IPS-18c (cell line): Measurements from ENCODE around the gene STXBP5.

Experiments used
- H3K4me3 ChIP-seq: 2 replicates; pipeline ENCODE4 v1.7.0; 2013; ENCODE audit warnings: low read depth, mild to moderate bottlenecking, low read length, moderate library complexity; ENCODE audit not compliant: insufficient read depth
- H3K9me3 ChIP-seq: one replicate; pipeline ENCODE4 v1.6.1; 2013; ENCODE audit warnings: mild to moderate bottlenecking, low read length, moderate library complexity; ENCODE audit not compliant: control insufficient read depth, insufficient read depth

The STXBP5 gene

DNA sequence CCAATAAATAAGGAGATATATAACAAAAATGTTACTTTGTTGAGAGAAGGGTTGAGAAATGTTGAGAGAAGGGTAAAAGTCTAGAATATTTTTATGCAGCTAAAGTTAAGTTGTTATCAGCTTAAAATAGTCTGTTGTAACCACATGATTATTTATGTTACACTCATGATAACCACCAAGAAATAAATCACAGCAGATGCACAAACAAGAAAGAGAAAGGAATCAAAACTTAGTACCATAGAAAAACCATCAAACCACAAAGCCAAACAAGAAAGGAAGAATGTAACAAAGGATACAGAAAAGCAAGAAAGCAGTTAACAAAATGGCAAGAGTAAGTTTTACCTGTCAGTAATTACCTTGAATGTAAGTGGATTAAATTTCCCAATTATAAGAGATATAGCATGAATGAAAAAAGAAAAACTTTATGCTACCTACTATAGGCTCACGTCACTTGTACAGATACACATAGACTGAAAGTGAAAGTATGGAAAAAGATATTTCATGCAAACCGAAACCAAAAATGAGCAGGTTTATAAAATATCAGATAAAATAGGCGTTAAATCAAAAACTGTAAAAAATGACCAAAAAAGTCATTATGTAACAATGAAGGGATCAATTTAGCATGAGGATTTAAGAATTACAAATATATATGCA lies 93.6 kb downstream of the STXBP5 start:
- H3K4me3 ChIP-seq = no peak overlapping the region
- no peaks in the 10 kb centered on the region for H3K9me3 ChIP-seq

DNA sequence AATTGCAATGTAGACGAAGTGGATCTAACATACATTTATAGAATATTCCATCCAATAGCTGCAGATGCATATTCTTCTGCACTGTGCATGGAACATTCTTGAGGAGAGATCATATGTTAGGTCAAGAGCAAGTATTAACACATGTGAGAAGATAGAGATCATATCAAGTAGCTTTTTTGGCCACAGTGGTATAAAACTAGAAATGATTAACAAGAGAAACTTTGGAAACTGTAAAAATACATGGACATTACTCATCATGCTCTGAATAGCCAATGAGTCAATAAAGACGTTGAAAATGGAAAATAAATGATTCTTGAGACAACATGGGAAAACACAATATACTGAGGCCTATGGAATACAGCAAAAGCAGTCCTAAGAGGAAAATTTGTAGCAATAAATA lies 94.2 kb downstream of the STXBP5 start:
- H3K9me3 ChIP-seq = peaks cover 2% of the 10 kb centered on the region
- no peak overlapping the region for H3K4me3 ChIP-seq

DNA sequence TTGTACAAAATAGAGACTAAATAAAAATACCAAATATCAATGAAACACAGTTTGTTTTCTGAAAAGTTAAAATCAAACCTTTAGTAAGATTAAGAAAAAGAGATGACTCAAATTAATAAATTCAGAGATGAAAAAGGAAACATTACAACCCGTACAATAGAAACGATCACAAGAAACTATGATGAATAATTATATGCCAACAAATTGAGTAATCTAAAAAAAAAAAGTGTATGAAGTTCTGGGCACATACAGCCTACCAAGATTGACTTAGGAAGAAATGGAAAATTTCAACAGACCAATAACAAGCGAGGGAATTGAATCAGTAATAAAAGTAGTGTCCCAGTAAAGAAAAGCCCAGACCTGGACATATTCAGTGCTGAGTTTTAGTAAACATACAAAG lies 94.8 kb downstream of the STXBP5 start:
- Histone ChIP-seq H3K4me3 (no peak overlapping the region), H3K9me3 (peaks cover 7% of the 10 kb centered on the region)

DNA sequence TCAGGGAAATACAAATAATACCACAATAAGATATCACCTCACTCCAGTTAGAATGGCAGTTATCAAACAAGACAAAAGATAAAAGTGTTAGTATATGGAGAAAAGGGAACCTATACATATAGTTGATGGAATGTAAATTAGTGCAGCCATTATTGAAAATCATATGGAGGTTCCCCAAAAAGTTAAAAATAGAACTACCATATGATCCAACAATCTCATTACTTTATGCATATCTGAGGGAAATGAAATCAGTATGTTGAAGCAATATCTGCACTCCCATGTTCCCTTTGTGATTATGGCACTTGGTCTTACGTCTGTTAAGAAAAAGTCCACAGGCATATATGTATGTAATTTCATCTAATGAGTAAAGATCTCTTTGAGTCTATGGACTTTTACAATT lies 96.9 kb downstream of the STXBP5 start:
- H3K9me3 ChIP-seq = peaks cover 12% of the 10 kb centered on the region

DNA sequence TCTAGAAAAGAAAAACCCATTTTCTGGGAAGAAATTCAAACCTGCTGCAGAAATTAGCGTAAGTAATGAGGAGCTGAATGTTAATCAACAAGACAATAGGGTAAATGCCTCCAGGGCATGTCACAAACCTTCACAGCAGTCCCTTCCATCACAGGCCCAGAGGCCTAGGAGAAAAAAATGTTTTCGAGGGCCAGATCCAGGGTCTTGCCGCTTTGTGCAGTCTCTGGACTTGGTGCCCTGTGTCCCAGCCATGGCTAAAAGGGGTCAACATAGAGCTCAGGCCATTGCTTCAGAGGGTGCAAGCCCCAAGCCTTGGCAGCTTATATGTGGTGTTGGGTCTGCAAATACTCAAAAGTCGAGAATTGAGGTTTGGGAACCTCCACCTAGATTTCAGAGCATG lies 99.8 kb downstream of the STXBP5 start:
- no peak overlapping the region; the same call in 1 of the 2 replicates for H3K4me3 ChIP-seq
- H3K9me3 ChIP-seq = peaks cover 12% of the 10 kb centered on the region

More for the DNA sequence above, 96.9 kb downstream of the STXBP5 start:
- no peak overlapping the region for H3K4me3 ChIP-seq

DNA sequence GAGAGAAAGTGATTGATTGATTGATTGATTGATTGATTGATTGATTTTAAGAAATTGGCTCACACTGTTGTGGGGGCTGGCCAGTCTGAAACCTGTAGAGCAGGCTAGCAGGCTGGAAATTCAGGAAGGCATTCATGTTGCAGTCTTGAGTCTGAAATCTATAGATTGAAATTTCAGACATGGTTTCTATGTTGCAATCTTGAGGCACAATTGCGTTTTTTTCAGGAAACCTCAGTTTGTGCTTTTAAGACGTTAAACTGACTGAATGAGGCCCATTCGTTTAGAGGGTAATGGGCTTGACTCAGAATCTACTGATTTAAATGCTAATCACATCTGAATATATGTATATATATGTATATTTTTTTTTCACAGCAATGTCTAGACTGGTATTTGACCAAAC lies 106.3 kb downstream of the STXBP5 start:
- H3K9me3 ChIP-seq = no peaks in the 10 kb centered on the region
- H3K4me3 ChIP-seq = no peak overlapping the region

DNA sequence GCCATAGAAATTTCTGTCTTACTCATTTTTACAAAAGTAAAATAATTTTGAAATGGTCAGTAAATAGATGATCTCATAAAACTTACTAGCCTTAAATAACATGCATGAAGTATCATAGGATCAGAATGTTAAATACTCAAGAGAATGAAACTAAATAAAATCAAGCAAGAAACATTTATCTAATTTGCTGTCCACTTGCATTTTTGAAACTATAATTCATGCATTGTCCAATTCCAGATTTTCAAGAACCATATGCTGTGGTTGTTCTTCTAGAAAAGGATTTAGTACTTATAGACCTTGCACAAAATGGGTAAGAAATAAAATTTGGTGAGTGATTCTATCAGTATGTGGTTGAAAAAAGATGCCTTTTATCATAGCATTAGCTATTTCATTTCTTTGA lies 107.0 kb downstream of the STXBP5 start:
- Histone ChIP-seq H3K9me3 (no peaks in the 10 kb centered on the region), H3K4me3 (no peak overlapping the region)

DNA sequence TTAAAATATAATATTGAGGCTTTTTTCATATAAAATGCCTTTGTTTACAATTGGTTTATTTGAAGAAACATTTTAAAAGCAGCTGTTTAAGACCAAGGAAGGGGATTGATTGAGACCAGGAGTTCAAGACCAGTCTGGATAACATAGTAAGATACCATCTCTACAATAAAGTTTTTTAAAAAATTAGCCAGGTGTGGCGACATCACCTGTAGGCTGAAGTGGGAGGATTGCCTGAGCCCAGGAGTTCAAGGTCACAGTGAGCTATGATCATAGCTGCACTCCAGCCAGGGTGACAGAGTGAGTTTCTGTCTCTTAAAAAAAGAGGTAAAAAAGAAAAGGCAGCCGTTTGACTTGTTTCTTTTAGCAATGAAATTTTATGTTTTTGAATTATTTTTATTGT lies 117.0 kb downstream of the STXBP5 start:
- Histone ChIP-seq H3K4me3 (no peak overlapping the region), H3K9me3 (no peaks in the 10 kb centered on the region)

DNA sequence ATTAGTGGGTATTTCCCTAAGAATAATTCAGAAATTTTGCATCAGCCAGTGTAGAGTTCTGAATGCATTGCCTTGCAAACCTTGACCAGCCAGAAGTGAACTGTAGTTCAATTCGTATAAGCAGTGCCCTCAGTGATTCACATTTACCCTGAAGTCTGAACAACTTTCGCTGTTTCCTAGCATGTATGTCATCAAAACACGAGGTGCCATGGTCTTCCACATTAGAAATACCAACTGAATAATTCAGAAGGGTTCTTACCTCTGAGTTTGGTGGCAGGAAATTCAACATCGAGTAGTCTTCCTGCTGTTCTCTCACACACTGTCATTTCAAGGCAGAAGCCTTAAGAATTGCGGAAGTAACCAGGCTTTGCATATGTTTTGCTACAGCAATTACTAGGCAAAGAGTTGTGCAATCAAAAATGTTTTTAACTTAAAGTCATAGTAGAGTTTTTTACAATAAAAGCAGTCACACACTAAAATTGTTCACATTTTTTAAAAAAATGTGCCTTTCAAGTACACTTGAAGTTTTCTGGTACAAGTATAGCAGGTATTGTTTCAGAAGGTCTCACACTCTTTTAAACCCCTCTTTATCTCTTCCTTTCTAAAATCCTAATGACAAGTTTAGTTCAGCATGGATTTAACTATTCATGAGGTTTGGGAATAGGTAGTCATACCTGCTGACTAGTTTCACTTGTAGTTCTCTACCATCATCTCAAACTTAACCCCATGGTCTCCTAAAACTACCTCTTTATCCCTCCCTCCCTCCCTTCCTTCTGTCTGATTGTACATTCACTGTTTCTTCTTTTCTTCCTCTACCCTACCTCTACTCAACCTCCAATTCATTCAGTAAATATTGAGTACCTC lies 118.3 kb downstream of the STXBP5 start:
- no peak overlapping the region for H3K4me3 ChIP-seq
- H3K9me3 ChIP-seq = no peaks in the 10 kb centered on the region

DNA sequence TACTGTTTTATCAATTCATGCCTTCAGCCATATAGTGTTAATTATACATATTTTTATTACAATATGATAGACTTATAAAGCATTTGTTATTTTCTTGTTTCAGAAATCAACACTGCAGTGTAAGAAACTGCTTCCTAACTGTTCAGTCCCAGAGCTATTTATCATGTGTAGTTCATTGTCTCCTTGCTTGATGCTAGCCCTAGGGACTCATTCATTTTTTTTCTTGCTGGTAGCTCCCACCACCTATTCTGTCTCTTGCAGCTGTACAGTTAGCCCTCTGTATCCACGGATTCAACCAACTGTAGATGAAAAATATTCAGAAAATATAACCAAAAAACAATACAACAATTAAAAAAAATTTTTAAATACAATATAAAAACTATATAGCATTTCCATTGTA lies 121.3 kb downstream of the STXBP5 start:
- no peak overlapping the region for H3K4me3 ChIP-seq
- no peaks in the 10 kb centered on the region for H3K9me3 ChIP-seq

DNA sequence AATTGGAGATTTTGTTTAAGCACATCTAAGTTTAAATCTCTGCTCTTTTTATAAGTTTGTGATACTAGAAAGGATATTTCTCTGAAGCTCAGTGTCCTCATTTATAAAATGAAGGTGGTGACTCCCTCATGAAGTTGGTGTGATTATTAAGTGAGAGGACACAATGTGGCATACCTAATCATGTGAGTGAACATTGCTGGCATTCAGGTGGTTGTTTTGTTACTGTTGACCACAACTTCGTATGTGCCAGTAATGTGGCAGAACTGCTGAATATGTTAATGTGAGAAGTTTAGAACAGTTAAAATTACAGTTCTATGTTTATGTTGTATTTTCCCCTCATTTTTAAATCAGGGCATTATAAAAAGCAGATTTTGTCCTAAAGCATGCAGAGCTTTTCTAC lies 127.2 kb downstream of the STXBP5 start:
- Histone ChIP-seq H3K9me3 (no peaks in the 10 kb centered on the region), H3K4me3 (no peak overlapping the region)

DNA sequence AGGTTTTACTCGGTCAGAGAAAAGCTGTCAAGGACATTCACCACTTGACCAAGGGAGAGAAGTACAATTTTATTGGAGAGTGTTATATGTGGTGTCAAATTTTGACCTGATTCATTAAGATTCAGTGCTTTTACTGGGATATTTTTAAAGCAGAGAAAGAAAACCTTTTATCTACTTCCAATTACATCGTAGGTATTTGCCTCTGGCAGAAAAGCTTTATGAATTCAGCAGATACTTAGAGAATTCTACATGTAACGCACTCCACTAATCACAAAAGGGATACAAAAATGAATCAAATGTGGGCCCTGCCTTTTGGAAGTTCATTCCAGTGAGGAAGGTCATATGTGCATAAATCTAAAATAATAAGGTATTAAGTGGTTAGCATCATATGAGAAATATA lies 133.7 kb downstream of the STXBP5 start:
- no peak overlapping the region for H3K4me3 ChIP-seq
- no peaks in the 10 kb centered on the region for H3K9me3 ChIP-seq

DNA sequence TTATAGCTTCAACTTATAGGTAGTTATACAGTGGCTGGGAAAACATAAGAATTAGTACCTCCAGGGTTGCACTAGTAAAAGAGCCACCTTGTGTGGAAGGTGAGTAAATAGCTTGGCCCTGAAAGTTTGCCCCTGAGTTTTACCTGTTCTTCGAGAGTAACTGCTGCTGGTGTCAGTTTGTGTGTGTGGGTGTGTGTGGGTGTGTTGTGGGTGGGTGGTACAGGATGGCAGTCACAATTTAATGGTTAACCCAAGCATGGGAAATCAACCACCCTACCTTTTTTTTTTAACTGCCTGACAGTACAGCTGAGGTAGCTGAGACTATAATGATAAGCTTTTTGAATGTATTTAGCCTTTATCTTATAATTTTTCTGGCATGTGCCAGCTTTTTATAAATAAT lies 137.3 kb downstream of the STXBP5 start:
- Histone ChIP-seq H3K4me3 (no peak overlapping the region), H3K9me3 (no peaks in the 10 kb centered on the region)

DNA sequence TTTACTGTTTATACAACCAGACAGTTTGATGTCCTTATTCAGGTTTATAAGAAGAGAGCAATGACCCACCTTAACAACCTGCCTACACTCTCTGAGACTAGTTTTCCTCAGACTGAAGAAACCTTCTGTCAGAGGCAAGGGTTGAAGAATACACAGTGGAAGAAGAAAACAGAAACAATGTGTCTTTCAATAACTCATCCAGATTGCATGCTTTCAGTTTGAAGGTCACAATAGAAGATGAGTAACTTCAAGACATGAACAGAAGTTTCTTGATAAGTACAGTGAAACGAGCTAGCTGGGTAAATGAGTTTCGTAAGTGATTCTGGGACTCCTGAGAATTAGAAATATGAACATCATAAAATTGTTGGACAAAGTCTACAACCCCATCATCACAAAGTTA lies 141.7 kb downstream of the STXBP5 start:
- no peak overlapping the region for H3K4me3 ChIP-seq
- H3K9me3 ChIP-seq = no peaks in the 10 kb centered on the region

DNA sequence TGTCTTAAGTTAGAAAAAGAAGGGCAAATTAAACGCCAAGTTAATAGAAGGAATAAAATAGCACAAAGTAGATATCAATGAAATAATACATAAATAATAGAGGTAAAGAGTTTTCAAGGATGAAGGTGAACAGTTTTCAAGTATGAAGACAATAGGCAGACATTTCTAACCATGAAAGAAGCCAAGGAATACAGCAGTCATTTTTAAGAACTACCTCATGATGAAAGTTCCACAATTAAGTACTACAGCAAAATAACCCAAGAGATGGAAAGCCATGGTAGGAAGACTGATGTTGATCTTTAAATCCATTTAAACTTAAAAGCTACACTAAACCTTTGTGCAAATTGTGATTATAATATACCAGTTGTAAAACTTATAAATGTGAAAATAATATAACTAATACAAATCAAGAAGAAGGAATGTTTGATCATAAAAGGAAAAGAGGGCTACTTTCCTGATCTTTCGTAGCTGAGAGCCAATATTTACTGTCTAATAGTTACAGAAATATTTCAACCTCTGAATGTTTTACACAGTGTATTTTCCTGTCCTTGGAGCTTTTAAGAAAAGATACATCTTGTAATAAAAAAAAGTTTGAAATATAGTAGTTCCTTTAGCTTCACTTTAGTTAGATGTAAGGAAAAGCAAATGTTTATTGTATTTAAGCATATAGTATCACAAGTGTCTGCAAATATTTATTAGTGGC lies 143.1 kb downstream of the STXBP5 start:
- Histone ChIP-seq H3K9me3 (no peaks in the 10 kb centered on the region), H3K4me3 (no peak overlapping the region)

DNA sequence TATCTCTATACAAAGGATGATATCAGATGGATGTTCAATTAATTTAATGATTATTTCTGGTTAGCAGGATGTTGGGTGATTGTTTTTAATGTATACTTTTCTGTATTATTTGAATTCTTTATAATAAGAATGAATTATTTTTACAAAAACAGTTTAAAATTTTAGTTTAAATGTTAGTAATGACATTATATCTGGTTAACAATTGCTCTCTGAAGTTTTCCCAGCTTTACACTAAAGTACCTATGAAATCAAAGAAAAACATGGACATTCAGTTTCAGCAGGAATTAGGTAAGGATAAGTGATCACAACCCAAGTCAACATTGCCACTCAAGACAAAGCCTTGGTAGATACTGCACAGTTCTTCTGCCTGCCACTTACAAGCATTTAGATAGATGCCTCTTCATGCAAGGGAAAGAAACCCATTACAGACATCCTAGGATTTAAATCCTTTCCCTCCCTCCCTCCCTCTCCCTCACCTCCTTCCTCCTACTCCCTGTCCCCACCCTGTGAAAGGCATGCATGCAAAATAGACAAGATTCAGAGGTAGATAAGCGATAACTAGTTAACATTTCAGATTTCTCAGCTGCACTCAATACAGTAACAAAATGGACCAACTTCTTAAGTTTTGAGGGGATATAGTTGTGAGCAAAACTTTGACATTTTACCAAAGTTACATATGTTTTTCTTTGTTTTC lies 143.8 kb downstream of the STXBP5 start:
- H3K9me3 ChIP-seq = no peaks in the 10 kb centered on the region
- no peak overlapping the region for H3K4me3 ChIP-seq

DNA sequence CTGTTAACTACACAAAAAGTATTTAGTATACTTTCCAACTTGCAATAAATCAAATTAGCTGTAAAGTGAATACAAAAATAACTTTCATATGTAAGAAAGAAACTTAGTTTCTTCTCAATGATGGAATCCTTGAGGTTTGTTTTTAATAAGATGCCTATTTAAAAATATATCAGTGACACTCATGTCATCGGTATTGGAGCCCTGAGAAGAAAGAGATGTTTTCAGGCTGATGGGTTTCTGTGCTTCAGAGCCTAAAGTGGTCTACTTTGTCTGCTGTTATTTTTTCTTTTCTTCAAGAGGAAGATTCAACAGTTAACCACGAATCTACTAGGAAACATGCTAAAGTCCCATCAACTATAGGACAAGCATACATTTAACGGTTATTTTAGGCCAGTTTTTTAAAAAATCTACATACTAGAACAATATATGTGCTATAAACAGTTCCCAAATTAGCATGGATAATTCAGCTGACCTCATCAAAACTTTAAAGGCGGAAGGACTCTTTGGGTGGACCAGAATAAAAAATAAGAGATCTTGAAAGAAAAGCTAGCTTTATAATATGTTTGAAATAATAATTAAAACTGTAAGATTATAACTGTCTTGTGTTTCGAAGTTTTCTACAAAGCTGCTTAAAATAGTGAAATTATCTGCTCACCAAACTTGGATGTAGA lies 157.2 kb downstream of the STXBP5 start:
- Histone ChIP-seq H3K4me3 (no peak overlapping the region), H3K9me3 (no peaks in the 10 kb centered on the region)
